HG03060 (cell line): ENCODE results near the gene F5.
"Not testable (repeated sequence)": the region's sequence is repeated elsewhere in the genome, so short reads cannot be mapped to it uniquely, and the experiment has no call there.

Experiments
- ATAC-seq: cut with Tn5 transposase; IDR thresholded peaks from one replicate; pipeline ENCODE4 v1.9.1; 2021; ENCODE audit warnings: low read depth, moderate number of reproducible peaks; ENCODE audit not compliant: unreplicated experiment

Gene F5

DNA sequence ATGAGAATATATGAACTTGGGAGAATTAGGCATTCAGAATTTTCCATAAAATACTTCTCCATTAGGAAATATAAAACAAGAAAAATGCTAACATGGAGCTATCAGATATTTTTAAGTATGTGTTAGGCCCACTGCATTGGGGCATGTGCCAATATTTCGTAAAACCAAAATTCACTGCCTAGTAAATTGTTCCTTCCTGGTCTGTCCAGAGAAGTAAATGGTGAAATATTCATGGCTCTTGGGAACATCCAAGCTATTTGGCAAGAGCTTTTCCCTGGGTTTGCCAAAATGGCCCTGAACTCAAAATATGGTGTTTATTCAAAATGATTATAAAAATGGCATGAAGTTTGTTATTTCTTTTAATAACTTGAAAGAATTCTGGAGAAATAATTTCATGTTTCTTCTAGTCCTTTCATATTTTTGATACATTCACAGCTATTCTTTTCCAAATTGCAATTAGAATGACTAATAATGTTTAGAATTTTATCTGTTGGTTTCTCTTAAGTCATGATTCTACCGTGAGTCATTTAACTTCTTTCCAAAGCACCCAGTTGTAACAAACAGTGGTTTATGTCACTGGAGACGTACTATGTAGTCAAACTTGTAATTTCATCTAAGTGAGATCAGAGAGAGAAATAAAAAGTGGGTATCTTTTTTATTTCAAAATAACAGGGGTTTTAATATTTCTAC lies 74.8 kb downstream of the F5 start:
- ATAC-seq, result no peak

DNA sequence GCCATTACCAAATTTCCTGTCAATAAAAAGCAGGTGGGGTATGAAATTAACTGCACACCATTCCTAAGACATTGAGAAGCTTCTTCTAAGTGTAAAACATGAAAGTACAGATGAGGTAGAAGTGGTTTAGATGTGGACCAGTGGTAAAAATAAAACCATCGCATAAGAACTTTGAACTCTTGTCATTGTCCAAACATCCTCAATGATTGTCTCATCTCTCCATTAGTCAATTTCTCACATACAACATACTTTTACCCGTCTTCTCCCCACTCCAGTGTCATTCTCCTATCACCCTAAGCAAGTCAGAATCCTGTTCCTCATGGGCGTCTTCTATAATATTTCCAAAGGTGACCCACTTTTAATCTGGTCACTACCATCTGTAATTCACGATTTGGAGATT lies 76.2 kb downstream of the F5 start:
- no peak for ATAC-seq

DNA sequence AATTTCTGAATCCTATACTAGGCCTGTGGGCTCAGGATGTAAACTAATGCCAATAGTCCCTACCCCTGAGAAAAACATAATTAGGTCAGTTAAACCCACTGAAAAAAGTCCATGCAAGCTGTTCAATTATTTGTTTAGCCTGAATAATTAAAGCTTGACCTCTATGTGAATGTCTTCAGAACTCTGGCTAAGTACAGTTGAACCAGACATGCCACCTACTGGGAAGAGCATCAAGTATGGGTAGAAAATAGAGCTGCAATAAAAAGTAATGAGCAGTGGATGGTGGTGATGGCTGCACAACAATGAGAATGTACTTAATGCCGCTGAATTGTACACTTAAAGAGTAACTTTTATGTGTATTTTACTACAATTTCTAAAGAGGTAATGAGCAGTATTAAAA lies 76.9 kb downstream of the F5 start:
- no peak for ATAC-seq

DNA sequence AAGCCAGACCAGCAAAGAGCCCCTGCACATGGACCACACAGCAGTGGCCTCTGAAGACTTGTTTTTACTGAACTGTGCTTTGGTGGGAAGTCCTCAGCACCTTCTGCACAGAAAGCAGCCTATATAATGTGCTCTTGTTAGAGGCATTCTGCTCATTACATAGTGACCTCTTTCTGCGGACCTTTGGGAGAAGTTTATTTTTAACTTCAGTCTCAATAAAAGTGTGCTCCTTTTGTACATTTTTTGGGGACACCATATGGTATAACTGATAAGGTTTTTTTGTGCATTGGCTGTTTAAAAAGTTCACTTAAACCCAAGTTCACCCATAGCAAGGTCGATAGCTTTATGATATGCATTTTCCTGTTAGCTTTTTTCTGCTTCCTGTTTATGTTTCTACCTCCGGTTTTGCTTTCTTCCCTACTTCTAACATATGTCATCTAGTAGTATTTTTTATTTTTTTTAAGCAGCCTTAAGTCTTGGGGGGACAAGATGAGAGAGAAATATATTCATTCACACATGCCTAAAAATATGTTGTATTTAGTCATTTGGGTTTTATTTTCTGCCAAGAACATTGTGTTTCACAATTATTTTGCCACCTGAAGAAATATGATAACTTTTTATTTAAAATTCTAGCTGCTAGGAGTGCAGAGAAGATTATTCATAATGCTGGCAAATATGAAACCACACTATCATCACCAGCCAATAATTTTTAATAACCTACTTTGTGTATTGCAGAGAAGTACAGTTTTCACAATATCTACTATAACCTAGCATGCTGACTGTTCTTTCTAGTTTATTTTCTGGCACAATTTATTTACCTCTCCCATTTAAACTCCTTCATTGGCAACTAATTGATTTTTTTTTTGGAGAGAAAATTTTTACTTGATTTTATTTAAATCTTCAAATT lies 77.6 kb downstream of the F5 start:
- ATAC-seq, result no peak

DNA sequence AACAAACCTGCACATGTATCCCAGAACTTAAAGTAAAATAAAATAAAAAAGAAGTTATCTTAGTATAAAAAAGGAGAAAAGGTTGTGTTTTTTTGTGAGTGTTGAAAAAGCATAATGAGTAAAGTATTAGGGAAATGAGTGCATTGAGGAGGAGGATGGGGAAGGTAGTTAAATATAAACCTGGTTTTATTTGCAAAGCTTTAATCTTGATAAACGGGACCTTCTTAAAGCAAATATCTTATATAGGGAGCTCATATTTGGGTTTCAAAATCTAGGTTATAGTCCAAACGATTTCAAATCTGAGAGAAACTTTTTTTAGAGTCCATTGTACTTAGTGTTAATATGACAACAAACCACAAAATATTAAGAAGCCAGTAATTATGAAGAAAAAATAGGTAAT lies 78.9 kb downstream of the F5 start:
- ATAC-seq, result no peak

DNA sequence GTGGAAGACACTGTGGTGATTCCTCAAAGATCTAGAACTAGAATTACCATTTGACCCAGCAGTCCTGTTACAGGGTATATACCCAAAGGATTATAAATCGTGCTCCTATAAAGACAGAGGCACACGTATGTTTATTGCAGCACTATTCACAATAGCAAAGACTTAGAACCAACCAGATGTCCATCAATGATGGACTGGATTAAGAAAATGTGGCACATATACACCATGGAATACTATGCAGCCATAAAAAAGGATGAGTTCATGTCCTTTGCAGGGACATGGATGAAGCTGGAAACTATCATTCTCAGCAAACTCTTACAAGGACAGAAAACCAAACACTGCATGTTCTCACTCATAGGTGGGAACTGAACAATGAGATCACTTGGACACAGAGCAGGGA lies 82.7 kb downstream of the F5 start:
- not testable (repeated sequence) for ATAC-seq

DNA sequence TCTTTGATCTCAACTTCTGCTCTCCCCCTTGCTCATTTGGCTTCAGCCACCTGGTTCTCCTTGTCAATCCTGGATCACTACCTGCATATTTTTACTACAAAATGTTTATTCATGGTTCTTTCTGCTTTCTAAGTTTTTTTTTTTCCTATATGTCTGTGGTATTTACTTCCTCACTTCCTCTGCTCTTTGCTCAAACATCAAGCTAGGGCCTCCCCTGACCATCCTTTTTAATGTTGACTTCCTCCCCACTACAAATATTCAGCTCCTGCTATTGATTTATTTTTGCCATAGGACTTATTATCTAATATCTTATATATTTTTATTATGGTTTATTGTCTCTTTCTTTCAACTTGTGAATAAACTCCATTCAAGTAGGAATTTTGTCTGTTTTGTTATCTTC lies 86.5 kb downstream of the F5 start:
- ATAC-seq, result no peak

DNA sequence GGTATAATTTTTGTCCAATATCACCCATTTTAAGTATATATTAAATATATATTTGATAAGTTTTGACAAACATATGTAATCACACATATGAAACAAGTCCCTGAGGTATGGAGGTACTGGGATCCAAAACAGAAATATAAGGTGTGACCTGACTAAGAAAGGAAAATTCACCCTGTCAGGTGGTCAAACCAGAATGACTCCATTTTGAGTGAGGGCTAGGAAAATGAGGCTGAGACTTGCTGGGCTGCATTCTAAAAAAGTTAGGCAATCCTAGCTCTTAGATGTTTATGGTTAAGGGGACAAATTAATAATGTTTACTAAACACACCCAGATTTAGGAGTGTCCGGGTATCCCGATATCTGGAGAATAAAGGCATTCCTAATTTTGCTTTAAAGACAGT lies 89.0 kb downstream of the F5 start:
- no peak for ATAC-seq

DNA sequence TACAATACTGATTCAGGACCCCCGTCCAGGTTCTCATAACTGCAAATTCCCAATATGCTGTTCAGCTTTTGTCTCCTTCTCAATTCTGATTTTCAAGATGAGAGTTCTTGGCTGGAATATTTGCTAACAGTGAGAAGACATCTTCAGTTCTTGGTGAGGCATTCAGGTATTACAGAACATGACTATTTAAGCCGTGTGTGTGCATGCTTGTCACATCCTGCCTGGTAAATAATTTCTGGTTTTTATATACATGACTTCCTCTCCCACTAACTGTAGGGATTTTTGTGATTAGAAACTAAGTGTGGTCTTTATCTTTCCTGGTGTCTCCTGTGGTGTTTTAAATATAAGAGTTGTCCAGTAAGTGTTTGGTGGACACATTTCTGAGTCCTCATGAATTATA lies 90.4 kb downstream of the F5 start:
- ATAC-seq, result no peak

DNA sequence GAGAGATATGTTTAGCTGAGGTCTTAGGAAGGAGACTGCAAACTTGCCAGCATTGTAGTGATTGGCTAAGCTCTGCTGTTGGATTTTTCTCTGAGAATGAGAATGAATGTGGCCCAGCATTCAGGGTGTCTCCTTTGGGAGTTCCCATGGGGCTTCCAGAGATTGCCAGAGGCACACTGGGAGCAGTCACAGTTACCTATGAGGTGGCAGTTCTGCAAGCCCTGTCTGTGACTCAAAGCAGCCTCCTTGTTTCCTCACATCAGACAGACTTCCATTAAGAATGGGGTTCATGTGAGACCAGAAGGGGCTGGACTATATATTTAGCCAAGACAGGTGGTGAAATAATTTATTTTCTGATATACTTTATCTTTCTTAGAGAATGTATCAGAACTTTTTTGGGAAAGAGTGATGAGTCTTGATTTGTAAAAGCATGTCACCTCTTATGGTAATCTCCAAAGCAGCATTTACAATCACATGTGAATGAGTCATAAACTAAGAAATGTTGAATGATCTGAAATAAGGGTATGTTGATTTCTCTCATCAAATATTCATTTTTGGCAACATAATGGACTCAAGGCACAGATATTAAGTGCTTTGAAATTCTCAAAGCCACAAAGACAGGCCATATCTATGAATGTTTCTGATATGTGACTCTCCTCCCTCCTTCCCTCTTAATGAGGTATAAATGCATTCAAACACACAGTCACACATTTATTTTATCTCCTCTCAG lies 91.1 kb downstream of the F5 start:
- no peak for ATAC-seq

DNA sequence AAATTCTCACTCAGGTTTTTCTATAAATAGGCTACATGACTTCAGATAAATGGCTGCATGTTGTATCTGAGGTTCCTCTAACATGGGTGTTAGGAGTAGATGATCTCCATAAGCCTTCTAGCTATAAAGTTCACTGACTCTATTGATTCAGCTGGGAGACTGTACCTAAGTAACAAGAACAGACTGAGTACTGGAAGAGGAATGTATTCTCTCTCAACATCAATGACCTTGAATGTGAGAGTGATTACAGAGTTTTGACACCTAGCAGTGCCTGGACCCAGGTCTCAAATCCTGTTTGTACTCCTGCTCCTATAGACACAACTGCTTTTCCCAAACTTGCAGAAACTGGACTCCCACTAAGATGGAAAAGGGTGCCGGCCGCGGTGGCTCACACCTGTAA lies 91.9 kb downstream of the F5 start:
- no peak for ATAC-seq

DNA sequence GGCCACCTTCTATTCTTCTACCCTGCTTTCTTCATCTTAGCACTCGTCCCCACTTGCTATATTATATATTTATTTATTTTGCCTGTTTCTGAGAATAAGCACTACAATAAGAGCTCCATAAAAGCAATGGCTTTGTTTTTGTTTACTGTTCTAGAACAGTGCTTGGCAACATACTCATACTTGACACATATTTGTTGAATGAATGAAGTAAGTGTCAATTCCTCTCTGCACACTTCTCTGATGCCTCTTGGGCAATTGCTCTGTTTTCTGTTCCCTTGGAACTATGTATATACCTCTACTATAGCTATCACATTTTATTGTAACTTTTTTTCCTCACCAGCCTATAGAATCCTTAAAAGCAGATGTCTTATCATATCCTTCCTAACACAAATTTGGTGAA lies 93.0 kb downstream of the F5 start:
- ATAC-seq, result no peak

DNA sequence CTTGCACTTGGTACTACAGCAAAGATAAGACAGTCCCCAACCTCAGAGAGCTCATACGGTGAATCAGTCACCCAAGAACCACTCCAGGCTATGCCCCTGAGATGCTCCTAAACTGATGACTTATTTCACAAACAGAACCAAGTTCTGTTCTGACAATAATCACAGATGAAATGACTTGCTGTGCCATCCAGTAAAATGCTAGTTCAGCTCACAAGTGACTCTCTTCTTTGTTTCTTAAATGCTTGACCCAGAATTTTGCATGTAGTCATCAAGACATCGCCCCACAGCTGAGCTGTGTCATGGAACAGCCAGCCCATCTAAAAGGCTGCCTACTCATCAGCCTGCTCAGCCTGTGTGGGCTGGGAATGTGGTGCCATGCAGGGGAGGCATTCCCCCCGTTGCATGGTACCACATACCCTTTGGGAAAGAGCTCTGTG lies 94.4 kb downstream of the F5 start:
- ATAC-seq, result peak; percentile 49

DNA sequence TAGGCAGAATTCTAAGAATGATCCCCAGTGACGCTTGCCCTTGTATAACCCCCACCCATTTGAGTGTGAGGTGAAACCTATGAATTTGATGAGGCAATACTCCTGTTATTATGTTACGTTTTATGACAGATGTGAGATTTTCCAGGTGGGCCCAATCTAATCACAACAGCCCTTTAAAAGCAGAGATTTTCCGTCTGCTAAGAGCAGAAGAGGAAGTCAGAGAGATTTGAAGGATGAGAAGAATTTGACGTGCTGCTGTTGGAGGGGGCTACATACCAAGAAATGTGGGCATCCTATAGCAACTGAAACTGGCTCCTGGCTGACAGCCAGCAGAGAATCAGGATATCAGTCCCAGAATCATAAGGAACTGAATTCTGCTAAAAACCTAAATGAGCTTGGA lies 98.1 kb downstream of the F5 start:
- ATAC-seq, result no peak

DNA sequence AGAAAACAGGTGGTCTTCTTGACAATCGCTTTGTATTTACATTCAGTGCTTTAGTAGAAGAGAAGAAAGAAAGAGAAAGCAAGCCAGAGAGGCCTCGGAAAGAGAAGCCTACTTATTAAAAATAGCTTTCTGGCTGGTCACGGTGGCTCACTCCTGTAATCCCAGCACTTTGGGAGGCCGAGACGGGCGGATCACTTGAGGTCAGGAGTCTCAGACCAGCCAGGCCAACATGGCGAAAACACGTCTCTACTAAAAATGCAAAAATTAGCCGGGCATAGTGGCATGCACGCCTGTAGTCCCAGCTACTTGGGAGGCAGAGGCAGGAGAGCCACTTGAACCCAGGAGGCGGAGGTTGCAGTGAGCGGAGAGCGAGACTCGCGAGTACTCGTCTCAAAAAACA lies 98.7 kb downstream of the F5 start:
- no peak for ATAC-seq

DNA sequence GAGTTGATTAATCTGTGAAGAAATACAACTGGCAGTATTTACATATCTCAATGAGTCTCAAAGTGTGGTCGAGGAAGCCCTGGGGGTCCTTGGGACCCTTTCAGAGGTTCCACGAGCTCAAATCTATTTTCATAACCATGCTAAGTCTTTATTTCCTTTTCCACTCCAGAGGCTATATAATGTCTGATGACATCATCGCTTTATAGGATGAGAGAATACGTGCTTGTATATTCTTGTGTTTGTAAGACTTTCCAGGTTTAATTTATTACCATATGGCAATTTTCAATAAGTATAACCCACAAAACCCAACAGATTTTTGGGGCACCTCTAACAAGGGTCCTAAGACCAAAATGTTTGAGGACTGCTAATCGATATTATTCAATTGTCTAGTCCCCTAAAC lies 99.1 kb downstream of the F5 start:
- ATAC-seq, result no peak

DNA sequence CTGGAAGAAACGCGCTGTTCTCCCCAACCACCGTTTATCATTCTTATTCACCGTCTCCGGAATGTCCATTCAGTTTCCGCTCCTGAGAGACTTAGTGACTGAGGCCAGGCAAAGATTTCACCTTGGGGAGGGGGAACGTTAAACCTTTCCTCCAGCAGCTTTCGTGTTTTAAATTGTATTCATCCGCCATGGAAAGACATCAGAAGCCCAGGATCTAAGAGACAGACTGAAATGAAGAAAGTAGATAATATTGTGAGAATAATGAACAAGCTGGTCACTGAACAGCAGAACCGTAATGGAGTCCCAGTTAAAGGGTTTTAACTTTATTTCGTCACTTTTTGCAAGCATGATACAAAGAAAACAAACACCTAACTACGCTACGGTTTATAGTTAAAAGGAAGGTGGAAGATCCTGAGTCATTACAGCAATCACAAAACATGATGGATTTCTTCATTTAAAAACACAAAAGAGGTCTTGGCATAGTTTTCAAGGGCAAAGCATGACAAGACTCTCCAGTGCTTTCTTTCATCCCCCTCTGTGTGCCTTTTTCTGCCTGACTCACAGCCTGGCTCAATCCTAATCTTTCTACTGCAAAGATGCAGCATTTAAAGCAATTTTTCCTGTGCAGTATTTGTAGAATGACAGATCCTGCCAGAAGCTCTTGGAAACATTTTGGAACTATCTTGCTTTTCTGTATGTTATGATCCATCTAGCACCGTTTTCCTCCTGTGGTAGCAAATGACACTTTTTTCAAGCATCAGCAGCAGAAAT lies 99.8 kb downstream of the F5 start:
- no peak for ATAC-seq

DNA sequence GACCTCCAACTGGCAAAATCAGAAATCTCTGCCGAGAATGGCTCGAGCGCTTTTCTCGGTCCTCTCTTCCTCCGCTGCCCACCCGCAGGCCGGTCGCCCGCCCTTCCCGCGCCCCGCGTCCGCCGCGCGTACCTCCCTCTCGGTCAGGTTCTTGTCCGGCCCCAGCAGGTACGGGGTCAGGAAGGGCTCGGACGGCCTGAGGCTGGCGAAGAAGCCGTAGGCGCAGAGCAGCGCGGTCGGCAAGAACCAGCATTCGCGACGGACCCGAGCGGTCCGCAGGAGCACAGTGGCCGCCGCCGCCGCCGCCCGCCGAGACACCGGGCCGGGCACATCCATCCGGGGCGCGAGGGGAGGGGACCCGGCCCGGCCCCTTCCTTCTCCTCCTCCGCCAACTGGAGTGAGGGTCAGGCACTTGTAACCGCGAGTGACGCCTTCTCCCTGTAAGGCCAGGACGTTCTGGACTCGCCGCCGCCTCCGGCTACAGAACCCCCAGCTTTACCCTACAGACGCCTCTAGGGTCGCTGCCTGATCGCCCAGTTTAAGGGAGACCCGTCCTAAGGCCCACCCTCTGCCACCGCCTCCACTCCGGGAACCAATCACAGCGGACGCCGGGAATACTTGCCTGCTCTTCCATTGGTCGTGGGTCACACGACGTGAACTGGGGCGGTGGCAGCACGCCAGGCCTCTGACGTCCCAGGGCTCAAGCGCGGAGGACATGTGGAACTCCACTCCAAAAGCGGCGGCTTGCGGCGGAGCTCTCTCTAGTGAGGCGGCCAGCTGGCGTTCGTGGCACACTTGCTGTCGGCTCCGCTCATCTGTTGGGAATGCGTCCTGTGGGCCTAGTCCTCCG lies 100.6 kb downstream of the F5 start, which contains the start of gene SLC19A2:
Gene SLC19A2 (minus strand): TSS at position 514 of the 850 bp plus-strand sequence. CDS start 178 bp downstream, at position 336.
- peak; percentile 96 for ATAC-seq

DNA sequence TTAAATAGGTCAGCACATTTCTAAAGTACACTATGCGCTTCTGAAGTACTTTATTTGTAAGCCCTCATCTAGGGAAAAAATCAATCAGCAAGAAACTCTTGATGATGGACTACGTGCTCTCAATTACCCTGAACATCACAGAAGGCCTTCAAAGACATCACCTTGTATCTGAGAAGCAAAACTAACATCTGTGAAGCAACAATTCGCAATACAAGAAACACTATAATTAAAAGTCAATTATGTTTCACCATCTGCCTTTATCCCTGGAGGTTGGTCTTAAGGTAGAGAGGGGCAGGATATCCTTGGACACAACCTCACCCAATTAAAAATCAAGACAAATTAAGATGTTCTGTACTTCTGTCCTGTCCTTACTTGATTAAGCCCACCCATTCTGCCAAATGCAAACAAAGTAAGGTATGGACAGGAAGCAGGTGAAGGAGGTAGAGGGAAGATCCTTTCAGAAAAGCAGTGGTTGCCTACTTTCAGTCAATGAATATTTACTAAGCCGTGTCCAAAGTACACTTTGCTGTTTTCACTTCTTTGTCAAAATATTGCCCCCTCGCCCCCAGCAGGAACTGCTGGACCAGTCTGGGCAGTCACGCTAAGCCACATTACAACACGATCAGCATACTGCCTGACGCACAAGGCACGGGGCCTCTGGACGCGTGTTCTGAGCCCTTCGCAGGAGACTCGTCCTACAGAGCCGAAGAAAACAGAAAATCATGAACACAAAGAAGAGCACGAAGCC lies 101.4 kb downstream of the F5 start:
- ATAC-seq, result no peak
